HG02870 (cell line): Measurements from ENCODE around the gene GMPR2.

Source experiments
- ATAC-seq: cut with Tn5 transposase; IDR thresholded peaks from one replicate; pipeline ENCODE4 v1.9.1; 2021; ENCODE audit warnings: mild to moderate bottlenecking, moderate library complexity; ENCODE audit not compliant: unreplicated experiment

The GMPR2 gene

DNA sequence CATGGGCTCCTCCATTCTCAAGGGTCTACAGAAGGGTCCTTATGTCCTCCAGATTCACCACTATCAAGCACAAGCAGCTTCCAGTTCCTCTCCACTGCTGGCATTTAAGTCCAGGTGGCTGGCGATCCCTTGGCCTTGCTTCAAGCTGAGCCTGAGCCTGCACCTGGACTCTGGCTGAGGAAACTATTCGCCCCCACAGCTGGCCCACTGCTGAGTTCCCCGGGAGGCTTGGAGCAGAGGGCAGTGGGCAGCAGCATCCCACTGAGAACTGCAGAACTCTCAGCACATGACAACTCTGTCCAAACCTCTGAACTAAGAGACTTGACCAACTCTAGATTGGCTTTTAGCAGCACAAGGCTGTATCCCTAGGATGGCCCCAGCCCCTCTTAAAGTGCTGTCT lies 50.0 kb downstream of the GMPR2 start:
- no peak for ATAC-seq

- ATAC-seq, result no peak
Measured at GRCh38 chr14:24283796-24284460, 51.2 kb downstream of the GMPR2 start.

- no peak for ATAC-seq
Measured at GRCh38 chr14:24284501-24285035, 51.8 kb downstream of the GMPR2 start.

- ATAC-seq, result no peak
Measured at GRCh38 chr14:24285351-24285750, 52.6 kb downstream of the GMPR2 start.

GRCh38 chr14:24286996-24287395 lies 54.3 kb downstream of the GMPR2 start:
- ATAC-seq, result no peak
